Smooth muscle cell (in vitro differentiated cells): ENCODE measurements around the gene COL7A1. TPM values are rescaled to one million over a fixed set of nuclear protein-coding genes. Genes with fewer than 3 reads are reported as not detected.
A peak's percentile ranks its signal among the peaks of the same experiment; 100 is the strongest.

ENCODE experiments used
- DNase-seq: peaks from one replicate; lab custom pipeline; 2025; ENCODE audit not compliant: unreplicated experiment; lab: John Stamatoyannopoulos, UW
- H2AFZ ChIP-seq: fragments of 200-600 bp; sonication (generic); 2 replicates; pipeline ENCODE4 v1.6.0; 2016; ENCODE audit warnings: antibody characterized with exemption, low read depth, mild to moderate bottlenecking
- H3F3A ChIP-seq: fragments of 200-600 bp; sonication (generic); 2 replicates; pipeline ENCODE4 v1.6.0; 2017; ENCODE audit warnings: antibody characterized with exemption, low read depth
- H3K27ac ChIP-seq: fragments of 200-600 bp; sonication (generic); 2 replicates; pipeline ENCODE4 v1.5.1; 2016; ENCODE audit warnings: low read depth, mild to moderate bottlenecking
- H3K27me3 ChIP-seq: fragments of 200-600 bp; sonication (generic); 2 replicates; pipeline ENCODE4 v1.6.1; 2016; ENCODE audit warnings: low read depth, mild to moderate bottlenecking
- H3K36me3 ChIP-seq: fragments of 200-600 bp; sonication (generic); 2 replicates; pipeline ENCODE4 v1.5.1; 2016; ENCODE audit warnings: low read depth
- H3K4me1 ChIP-seq: fragments of 200-600 bp; sonication (generic); 2 replicates; pipeline ENCODE4 v1.5.1; 2016; ENCODE audit warnings: low read depth
- H3K4me2 ChIP-seq: fragments of 200-600 bp; sonication (generic); 2 replicates; pipeline ENCODE4 v1.6.0; 2016; ENCODE audit warnings: mild to moderate bottlenecking
- H3K4me3 ChIP-seq: fragments of 200-600 bp; sonication (generic); 2 replicates; pipeline ENCODE4 v1.5.1; 2016; ENCODE audit warnings: mild to moderate bottlenecking
- H3K79me2 ChIP-seq: fragments of 200-600 bp; sonication (generic); 2 replicates; pipeline ENCODE4 v1.6.0; 2016; ENCODE audit warnings: low read depth, mild to moderate bottlenecking
- H3K9ac ChIP-seq: fragments of 200-600 bp; sonication (generic); 2 replicates; pipeline ENCODE4 v1.6.0; 2016; ENCODE audit warnings: low read depth
- H3K9me3 ChIP-seq: fragments of 200-600 bp; sonication (generic); replicated peaks from 2 replicates; pipeline ENCODE4 v1.5.1; 2016; ENCODE audit warnings: low read depth
- H4K20me1 ChIP-seq: fragments of 200-600 bp; sonication (generic); 2 replicates; pipeline ENCODE4 v1.6.0; 2016; ENCODE audit warnings: low read depth
- CTCF ChIP-seq: fragments of 200-600 bp; sonication (generic); IDR thresholded peaks from 2 replicates; pipeline ENCODE4 v1.5.1; 2017; ENCODE audit warnings: borderline replicate concordance, mild to moderate bottlenecking, antibody characterized with exemption; ENCODE audit not compliant: insufficient read depth, poor library complexity, severe bottlenecking
- WGBS: methylation state at CpG from one replicate; pipeline ENCODE4 v1.1.7; 2016; ENCODE audit warnings: low lambda C conversion rate; 5-methylcytosine and 5-hydroxymethylcytosine counted together
- polyA plus RNA-seq: library from polyadenylated mRNA; unstranded; fragments of >200 nt; fragmentation: Nextera tagmentation; extraction: Ambion mirVana; gene quantifications from 2 replicates; pipeline ENCODE4 v1.2.1, GENCODE V29; 2016
- total RNA-seq: library from RNA; depleted of rRNA; stranded (reverse); fragments of >200 nt; gene quantifications from 2 replicates; pipeline ENCODE4 v1.2.3, GENCODE V29; 2014

The COL7A1 gene
- total and polyA plus RNA-seq, 2 experiments from 2014 or later, result 57.3 to 80.7 TPM

GRCh38 chr3:48593337-48593736 is 1.8 kb downstream of the COL7A1 start:
- no peak overlapping the region for H3K4me3 ChIP-seq

GRCh38 chr3:48592519-48593087 is 2.5 kb downstream of the COL7A1 start:
- peaks cover 15% of the 10 kb centered on the region for H3K79me2 ChIP-seq
- H3F3A ChIP-seq, result peaks cover 16% of the 10 kb centered on the region
- no peaks in the 10 kb centered on the region for H3K27me3 ChIP-seq
- peaks cover 7% of the 10 kb centered on the region for H3K4me1 ChIP-seq
- TF ChIP-seq CTCF, result no peak
- peaks cover 48% of the 10 kb centered on the region for H4K20me1 ChIP-seq
- H3K27ac ChIP-seq, result no peak overlapping the region
- no peaks in the 10 kb centered on the region for H3K9me3 ChIP-seq
- no peak overlapping the region for H3K4me3 ChIP-seq
- no peaks in the 10 kb centered on the region for H3K36me3 ChIP-seq
- no peak for DNase-seq
- 91% methylated on average over 21 of the region's 21 CpGs for whole genome bisulfite sequencing
- peak overlapping the region; percentile 77 for H3K4me2 ChIP-seq
- H2AFZ ChIP-seq, result no peak overlapping the region
- no peak overlapping the region for H3K9ac ChIP-seq

More at GRCh38 chr3:48593337-48593736, 1.8 kb downstream of the COL7A1 start:
- H3K36me3 ChIP-seq, result no peaks in the 10 kb centered on the region
- no peak for TF ChIP-seq CTCF
- DNase-seq, result no peak
- 96% methylated on average over 5 of the region's 9 CpGs for WGBS
- H3K4me1 ChIP-seq, result peaks cover 13% of the 10 kb centered on the region
- no peaks in the 10 kb centered on the region for H3K27me3 ChIP-seq
- H3K9ac ChIP-seq, result no peak overlapping the region
- peaks cover 22% of the 10 kb centered on the region for H3F3A ChIP-seq
- H2AFZ ChIP-seq, result no peak overlapping the region
- peak overlapping the region; percentile 77 for H3K4me2 ChIP-seq
- H3K79me2 ChIP-seq, result peaks cover 15% of the 10 kb centered on the region
- no peaks in the 10 kb centered on the region for H3K9me3 ChIP-seq
- H3K27ac ChIP-seq, result no peak overlapping the region
- peaks cover 41% of the 10 kb centered on the region for H4K20me1 ChIP-seq

- Histone ChIP-seq H3K27me3 (no peaks in the 10 kb centered on the region), H3K9me3 (no peaks in the 10 kb centered on the region), H3K4me3 (no peak overlapping the region), H2AFZ (no peak overlapping the region), H3K79me2 (peaks cover 15% of the 10 kb centered on the region), H4K20me1 (peaks cover 54% of the 10 kb centered on the region), H3K4me2 (no peak overlapping the region), H3K36me3 (no peaks in the 10 kb centered on the region), H3K27ac (no peak overlapping the region), H3K4me1 (peaks cover 7% of the 10 kb centered on the region), H3K9ac (no peak overlapping the region), H3F3A (peaks cover 10% of the 10 kb centered on the region)
- TF ChIP-seq CTCF, result no peak
- no peak for DNase-seq
- 97% methylated on average over 21 of the region's 22 CpGs for WGBS
These were observed 3.1 kb downstream of the COL7A1 start for GRCh38 chr3:48591886-48592518.

- no peak overlapping the region for H3K9ac ChIP-seq
- TF ChIP-seq CTCF, result no peak
- H4K20me1 ChIP-seq, result peaks cover 59% of the 10 kb centered on the region
- no peak overlapping the region for H2AFZ ChIP-seq
- peaks cover 15% of the 10 kb centered on the region for H3K79me2 ChIP-seq
- WGBS, result 95% methylated on average over 14 of the region's 14 CpGs
- DNase-seq, result no peak
- peaks cover 7% of the 10 kb centered on the region for H3K4me1 ChIP-seq
- H3K27me3 ChIP-seq, result no peaks in the 10 kb centered on the region
- H3K27ac ChIP-seq, result no peak overlapping the region
- H3K9me3 ChIP-seq, result no peaks in the 10 kb centered on the region
- no peaks in the 10 kb centered on the region for H3K36me3 ChIP-seq
- H3F3A ChIP-seq, result peaks cover 5% of the 10 kb centered on the region
- no peak overlapping the region for H3K4me2 ChIP-seq
- H3K4me3 ChIP-seq, result no peak overlapping the region
These were observed 3.7 kb downstream of the COL7A1 start for GRCh38 chr3:48591436-48591835.
